HG03045 (cell line): ENCODE measurements around the gene METTL23.

ENCODE experiments used
- ATAC-seq: cut with Tn5 transposase; IDR thresholded peaks from one replicate; pipeline ENCODE4 v1.9.1; 2021; ENCODE audit warnings: mild to moderate bottlenecking, moderate library complexity; ENCODE audit not compliant: unreplicated experiment

METTL23 gene

GRCh38 chr17:76726776-76727718, at the start of gene METTL23:
TSS of gene METTL23 (plus strand) at chr17:76726839. CDS start at chr17:76729711, 2,872 bp downstream.
- ATAC-seq, result peak; percentile 48

- ATAC-seq, result no peak
Measured at GRCh38 chr17:76677406-76677805, 49.2 kb upstream of the METTL23 start.

- ATAC-seq, result no peak
Measured at GRCh38 chr17:76678330-76678729, 48.3 kb upstream of the METTL23 start.

GRCh38 chr17:76679239-76679638, 47.4 kb upstream of the METTL23 start:
- ATAC-seq, result no peak

- no peak for ATAC-seq
Measured at GRCh38 chr17:76681222-76682137, 45.2 kb upstream of the METTL23 start.

GRCh38 chr17:76682296-76682695, 44.3 kb upstream of the METTL23 start:
- ATAC-seq, result no peak

GRCh38 chr17:76683011-76683755, 43.5 kb upstream of the METTL23 start:
- no peak for ATAC-seq

- no peak for ATAC-seq
Measured at GRCh38 chr17:76683921-76684745, 42.5 kb upstream of the METTL23 start.

- ATAC-seq, result no peak
Measured at GRCh38 chr17:76684756-76685155, 41.9 kb upstream of the METTL23 start.

- no peak for ATAC-seq
Measured at GRCh38 chr17:76685366-76685765, 41.3 kb upstream of the METTL23 start.

GRCh38 chr17:76685846-76686245, 40.8 kb upstream of the METTL23 start:
- no peak for ATAC-seq

- ATAC-seq, result no peak
Measured at GRCh38 chr17:76686538-76687297, 39.9 kb upstream of the METTL23 start.

GRCh38 chr17:76687298-76688164, 39.1 kb upstream of the METTL23 start:
- no peak for ATAC-seq

- ATAC-seq, result no peak
Measured at GRCh38 chr17:76688165-76688622, 38.4 kb upstream of the METTL23 start.

GRCh38 chr17:76689859-76690258, 36.8 kb upstream of the METTL23 start:
- no peak for ATAC-seq

- ATAC-seq, result no peak
Measured at GRCh38 chr17:76690596-76691280, 35.9 kb upstream of the METTL23 start.

GRCh38 chr17:76691379-76692191, 35.1 kb upstream of the METTL23 start:
- ATAC-seq, result no peak
